ENCODE measurements around the gene ZNF609. TPM values are rescaled to one million over a fixed set of nuclear protein-coding genes. Genes with fewer than 3 reads are reported as not detected.

The ZNF609 gene
- total and polyA plus RNA-seq, 4 donors = 4.6 to 18.1 (median 8.0) TPM

DNA sequence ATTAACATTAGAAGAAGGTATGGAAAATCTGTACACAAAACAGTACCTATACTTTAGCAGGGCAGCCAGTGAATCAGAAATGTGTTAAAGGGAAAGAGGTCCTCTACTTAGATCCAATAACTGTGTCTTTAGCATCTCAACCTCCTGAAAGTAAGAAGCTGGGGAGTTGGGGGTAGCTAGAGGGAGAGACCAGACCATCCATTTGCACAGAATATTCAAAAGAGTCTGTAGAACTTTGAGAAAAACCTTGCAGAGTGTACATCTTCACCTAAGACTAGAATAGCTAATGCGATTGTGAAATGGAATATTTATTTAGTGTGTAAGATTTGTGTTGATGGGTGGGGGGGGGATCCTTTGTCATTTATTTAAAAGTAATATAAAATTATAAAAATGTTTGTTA, 190.2 kb downstream of the ZNF609 start:
- Histone ChIP-seq H3K27ac (ENCODE audit: low read depth in 1 of 2, low read length in 2 of 2) (no peak overlapping the region), H3K4me1 (ENCODE audit: control insufficient read depth in 4 of 4, insufficient read depth in 4 of 4, low read length in 3 of 4) (peaks cover 3 to 28% (median 25%) of the 10 kb centered on the region in 4 donors), H3K36me3 (ENCODE audit: control insufficient read depth in 4 of 4, insufficient read depth in 3 of 4, low read depth in 1 of 4, low read length in 3 of 4) (no peaks in the 10 kb centered on the region), H3K27me3 (ENCODE audit: control insufficient read depth in 4 of 4, insufficient read depth in 4 of 4, low read length in 3 of 4) (no peaks in the 10 kb centered on the region), H3K4me3 (ENCODE audit: low read depth in 1 of 3, low read length in 3 of 3) (no peak overlapping the region), H3K9ac (ENCODE audit: low read depth in 1 of 2, low read length in 2 of 2) (no peak overlapping the region), H3K9me3 (ENCODE audit: control insufficient read depth in 4 of 4, low read length in 3 of 4) (no peaks in the 10 kb centered on the region)
- DNase-seq (ENCODE audit: low spot score) = no peak
- 72% methylated on average over 1 of the region's 1 CpG for WGBS
- TF ChIP-seq RXRA (IDR thresholded peaks at IDR 0.05) (no peak), TAF1 (conservative IDR thresholded peaks at IDR 0.05) (no peak), JUND (IDR thresholded peaks at IDR 0.05) (no peak), YY1 (IDR thresholded peaks at IDR 0.05) (no peak), HNF4G (IDR thresholded peaks at IDR 0.05) (no peak), FOXA1 (IDR thresholded peaks at IDR 0.05) (no peak), RAD21 (IDR thresholded peaks at IDR 0.05) (no peak), HNF4A (conservative IDR thresholded peaks at IDR 0.05) (no peak), EGR1 (IDR thresholded peaks at IDR 0.05; ENCODE audit: low read depth in 2 of 2) (no peak), GABPA (IDR thresholded peaks at IDR 0.05 in 1 of 2, conservative IDR thresholded peaks at IDR 0.05 in 1 of 2) (no peak), NR2F2 (IDR thresholded peaks at IDR 0.05) (no peak), SP1 (IDR thresholded peaks at IDR 0.05) (no peak)
- TF ChIP-seq, protein P1, sequence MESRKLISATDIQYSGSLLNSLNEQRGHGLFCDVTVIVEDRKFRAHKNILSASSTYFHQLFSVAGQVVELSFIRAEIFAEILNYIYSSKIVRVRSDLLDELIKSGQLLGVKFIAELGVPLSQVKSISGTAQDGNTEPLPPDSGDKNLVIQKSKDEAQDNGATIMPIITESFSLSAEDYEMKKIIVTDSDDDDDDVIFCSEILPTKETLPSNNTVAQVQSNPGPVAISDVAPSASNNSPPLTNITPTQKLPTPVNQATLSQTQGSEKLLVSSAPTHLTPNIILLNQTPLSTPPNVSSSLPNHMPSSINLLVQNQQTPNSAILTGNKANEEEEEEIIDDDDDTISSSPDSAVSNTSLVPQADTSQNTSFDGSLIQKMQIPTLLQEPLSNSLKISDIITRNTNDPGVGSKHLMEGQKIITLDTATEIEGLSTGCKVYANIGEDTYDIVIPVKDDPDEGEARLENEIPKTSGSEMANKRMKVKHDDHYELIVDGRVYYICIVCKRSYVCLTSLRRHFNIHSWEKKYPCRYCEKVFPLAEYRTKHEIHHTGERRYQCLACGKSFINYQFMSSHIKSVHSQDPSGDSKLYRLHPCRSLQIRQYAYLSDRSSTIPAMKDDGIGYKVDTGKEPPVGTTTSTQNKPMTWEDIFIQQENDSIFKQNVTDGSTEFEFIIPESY (IDR thresholded peaks at IDR 0.05) = no peak
- TF ChIP-seq, protein P2, sequence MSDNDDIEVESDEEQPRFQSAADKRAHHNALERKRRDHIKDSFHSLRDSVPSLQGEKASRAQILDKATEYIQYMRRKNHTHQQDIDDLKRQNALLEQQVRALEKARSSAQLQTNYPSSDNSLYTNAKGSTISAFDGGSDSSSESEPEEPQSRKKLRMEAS (IDR thresholded peaks at IDR 0.05) = no peak
- TF ChIP-seq, protein P3, sequence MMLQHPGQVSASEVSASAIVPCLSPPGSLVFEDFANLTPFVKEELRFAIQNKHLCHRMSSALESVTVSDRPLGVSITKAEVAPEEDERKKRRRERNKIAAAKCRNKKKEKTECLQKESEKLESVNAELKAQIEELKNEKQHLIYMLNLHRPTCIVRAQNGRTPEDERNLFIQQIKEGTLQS (IDR thresholded peaks at IDR 0.05) = no peak
- TF ChIP-seq, protein P4, sequence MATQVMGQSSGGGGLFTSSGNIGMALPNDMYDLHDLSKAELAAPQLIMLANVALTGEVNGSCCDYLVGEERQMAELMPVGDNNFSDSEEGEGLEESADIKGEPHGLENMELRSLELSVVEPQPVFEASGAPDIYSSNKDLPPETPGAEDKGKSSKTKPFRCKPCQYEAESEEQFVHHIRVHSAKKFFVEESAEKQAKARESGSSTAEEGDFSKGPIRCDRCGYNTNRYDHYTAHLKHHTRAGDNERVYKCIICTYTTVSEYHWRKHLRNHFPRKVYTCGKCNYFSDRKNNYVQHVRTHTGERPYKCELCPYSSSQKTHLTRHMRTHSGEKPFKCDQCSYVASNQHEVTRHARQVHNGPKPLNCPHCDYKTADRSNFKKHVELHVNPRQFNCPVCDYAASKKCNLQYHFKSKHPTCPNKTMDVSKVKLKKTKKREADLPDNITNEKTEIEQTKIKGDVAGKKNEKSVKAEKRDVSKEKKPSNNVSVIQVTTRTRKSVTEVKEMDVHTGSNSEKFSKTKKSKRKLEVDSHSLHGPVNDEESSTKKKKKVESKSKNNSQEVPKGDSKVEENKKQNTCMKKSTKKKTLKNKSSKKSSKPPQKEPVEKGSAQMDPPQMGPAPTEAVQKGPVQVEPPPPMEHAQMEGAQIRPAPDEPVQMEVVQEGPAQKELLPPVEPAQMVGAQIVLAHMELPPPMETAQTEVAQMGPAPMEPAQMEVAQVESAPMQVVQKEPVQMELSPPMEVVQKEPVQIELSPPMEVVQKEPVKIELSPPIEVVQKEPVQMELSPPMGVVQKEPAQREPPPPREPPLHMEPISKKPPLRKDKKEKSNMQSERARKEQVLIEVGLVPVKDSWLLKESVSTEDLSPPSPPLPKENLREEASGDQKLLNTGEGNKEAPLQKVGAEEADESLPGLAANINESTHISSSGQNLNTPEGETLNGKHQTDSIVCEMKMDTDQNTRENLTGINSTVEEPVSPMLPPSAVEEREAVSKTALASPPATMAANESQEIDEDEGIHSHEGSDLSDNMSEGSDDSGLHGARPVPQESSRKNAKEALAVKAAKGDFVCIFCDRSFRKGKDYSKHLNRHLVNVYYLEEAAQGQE (IDR thresholded peaks at IDR 0.05) = no peak
- TF ChIP-seq, protein P5, sequence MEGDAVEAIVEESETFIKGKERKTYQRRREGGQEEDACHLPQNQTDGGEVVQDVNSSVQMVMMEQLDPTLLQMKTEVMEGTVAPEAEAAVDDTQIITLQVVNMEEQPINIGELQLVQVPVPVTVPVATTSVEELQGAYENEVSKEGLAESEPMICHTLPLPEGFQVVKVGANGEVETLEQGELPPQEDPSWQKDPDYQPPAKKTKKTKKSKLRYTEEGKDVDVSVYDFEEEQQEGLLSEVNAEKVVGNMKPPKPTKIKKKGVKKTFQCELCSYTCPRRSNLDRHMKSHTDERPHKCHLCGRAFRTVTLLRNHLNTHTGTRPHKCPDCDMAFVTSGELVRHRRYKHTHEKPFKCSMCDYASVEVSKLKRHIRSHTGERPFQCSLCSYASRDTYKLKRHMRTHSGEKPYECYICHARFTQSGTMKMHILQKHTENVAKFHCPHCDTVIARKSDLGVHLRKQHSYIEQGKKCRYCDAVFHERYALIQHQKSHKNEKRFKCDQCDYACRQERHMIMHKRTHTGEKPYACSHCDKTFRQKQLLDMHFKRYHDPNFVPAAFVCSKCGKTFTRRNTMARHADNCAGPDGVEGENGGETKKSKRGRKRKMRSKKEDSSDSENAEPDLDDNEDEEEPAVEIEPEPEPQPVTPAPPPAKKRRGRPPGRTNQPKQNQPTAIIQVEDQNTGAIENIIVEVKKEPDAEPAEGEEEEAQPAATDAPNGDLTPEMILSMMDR (IDR thresholded peaks at IDR 0.05; ENCODE audit: low read depth, low read length, missing input control) = no peak

All from liver (tissue), 9 donors.